B cell (primary cell): Measurements from ENCODE around the gene ROM1.

ENCODE experiments used
- EZH2 ChIP-seq: IDR thresholded peaks from 2 replicates; pipeline ENCODE4 v1.6.1; 2012; ENCODE audit warnings: borderline replicate concordance, low read depth, mild to moderate bottlenecking, moderate library complexity, low read length; ENCODE audit not compliant: insufficient read depth, poor library complexity, severe bottlenecking
- TF ChIP-seq, protein P1 (sequence below): fragments of 200-600 bp; IDR thresholded peaks from one replicate; pipeline ENCODE4 v1.8.0; 2022; ENCODE audit warnings: antibody characterized with exemption, mild to moderate bottlenecking

DNA sequence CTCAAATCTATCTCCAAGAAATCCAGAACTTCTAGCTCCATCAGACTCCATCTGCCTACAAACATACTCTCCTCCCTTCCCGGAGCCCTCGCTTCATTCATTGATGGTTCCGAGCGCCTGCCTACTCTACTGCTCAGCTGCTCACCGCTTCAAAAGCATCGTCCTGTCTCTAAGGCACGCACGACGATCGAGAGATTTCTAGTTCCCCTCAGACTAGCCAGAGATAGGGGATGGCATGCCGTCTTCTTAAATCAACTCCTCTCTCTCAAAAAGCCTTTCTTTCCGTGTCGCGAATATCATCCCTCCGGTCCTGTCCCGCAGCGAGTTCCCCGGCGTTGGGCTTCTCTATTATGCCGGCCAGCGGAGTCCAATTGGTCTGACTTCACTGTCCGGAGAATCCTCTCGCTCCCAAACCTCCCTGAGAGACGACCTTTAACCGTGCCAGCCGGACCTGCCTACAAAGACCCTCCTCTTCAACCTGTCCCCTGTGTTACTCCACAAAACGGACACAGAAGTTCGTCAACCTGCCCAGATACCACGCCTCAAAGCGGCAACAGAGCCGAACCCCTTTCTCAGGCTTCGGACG lies 40.0 kb upstream of the ROM1 start:
- TF ChIP-seq, protein P1, sequence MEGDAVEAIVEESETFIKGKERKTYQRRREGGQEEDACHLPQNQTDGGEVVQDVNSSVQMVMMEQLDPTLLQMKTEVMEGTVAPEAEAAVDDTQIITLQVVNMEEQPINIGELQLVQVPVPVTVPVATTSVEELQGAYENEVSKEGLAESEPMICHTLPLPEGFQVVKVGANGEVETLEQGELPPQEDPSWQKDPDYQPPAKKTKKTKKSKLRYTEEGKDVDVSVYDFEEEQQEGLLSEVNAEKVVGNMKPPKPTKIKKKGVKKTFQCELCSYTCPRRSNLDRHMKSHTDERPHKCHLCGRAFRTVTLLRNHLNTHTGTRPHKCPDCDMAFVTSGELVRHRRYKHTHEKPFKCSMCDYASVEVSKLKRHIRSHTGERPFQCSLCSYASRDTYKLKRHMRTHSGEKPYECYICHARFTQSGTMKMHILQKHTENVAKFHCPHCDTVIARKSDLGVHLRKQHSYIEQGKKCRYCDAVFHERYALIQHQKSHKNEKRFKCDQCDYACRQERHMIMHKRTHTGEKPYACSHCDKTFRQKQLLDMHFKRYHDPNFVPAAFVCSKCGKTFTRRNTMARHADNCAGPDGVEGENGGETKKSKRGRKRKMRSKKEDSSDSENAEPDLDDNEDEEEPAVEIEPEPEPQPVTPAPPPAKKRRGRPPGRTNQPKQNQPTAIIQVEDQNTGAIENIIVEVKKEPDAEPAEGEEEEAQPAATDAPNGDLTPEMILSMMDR, result no peak
- no peak for TF ChIP-seq EZH2
